AG08395 (cell line): ENCODE results near the gene ELFN1.
A peak's percentile ranks its signal among the peaks of the same experiment; 100 is the strongest.

Experiments used
- DNase-seq: peaks from one replicate; pipeline ENCODE4 v3.0.0; 2012; ENCODE audit warnings: mixed read lengths, low spot score

The ELFN1 gene

GRCh38 chr7:1669954-1670893 is at the start of gene ELFN1:
Gene ELFN1 (plus strand): TSS chr7:1670277. CDS start chr7:1744597, 74,320 bp downstream.
- DNase-seq: peak; percentile 55

DNA sequence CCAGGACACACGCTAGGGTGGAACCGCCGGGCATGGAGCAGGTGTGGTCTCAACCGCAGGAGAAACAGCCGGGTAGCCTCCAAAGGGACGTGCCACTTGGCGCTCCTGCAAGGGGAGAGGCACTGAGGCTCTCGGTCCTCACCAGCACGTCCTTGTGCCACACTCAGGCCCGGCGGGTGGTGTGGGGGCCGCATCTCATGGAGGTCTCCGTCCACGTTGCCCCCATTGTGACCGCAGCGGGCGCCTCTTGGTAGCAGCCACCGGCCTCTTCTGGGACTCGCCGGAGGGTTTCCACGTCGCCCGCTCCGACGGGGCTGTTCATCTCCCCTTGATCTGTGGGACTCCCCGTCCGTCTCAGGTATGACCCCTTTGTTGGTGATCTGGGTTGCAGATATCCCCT is 49.2 kb upstream of the ELFN1 start:
- DNase-seq: no peak

GRCh38 chr7:1621718-1622117 is 48.4 kb upstream of the ELFN1 start:
- DNase-seq: no peak

DNA sequence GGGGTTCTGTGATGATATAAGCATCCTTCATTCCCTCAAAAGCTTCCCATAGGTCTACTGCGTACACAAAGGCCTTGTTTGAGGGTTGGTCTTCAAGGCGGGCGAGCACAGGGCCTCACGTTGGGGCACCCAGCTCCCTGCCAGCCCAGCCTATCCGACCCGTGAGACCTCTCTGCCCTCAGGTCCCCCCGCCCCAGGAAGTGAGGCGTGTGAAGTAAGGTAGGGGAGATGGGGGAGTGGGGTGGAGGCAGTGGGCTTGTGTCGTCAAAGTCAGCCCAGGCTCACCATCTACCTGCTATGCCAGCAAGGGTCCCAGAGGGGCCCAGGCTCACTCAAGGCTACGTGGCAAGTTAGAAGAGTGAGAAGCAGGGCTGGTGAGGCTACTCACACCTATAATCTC is 47.6 kb upstream of the ELFN1 start:
- no peak for DNase-seq

DNA sequence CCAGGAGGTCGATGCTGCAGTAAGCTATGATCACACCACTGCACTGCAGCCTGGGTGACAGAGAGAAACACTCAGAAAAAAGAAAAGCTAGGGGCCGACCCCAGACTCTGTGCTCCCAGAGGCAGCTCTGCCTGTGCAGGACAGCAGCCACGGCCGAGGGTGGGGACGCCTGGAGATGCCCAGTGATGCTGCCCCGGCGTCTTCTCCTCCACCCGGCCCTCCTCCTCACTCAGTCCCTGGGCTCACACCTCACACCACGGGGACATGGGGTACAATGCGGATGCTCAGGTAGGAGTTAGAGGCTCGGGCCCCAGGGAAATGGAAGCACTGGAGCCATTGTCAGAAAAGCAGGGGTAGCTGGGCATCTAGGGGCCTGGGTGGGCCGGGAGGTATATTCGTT is 46.3 kb upstream of the ELFN1 start:
- DNase-seq: no peak

DNA sequence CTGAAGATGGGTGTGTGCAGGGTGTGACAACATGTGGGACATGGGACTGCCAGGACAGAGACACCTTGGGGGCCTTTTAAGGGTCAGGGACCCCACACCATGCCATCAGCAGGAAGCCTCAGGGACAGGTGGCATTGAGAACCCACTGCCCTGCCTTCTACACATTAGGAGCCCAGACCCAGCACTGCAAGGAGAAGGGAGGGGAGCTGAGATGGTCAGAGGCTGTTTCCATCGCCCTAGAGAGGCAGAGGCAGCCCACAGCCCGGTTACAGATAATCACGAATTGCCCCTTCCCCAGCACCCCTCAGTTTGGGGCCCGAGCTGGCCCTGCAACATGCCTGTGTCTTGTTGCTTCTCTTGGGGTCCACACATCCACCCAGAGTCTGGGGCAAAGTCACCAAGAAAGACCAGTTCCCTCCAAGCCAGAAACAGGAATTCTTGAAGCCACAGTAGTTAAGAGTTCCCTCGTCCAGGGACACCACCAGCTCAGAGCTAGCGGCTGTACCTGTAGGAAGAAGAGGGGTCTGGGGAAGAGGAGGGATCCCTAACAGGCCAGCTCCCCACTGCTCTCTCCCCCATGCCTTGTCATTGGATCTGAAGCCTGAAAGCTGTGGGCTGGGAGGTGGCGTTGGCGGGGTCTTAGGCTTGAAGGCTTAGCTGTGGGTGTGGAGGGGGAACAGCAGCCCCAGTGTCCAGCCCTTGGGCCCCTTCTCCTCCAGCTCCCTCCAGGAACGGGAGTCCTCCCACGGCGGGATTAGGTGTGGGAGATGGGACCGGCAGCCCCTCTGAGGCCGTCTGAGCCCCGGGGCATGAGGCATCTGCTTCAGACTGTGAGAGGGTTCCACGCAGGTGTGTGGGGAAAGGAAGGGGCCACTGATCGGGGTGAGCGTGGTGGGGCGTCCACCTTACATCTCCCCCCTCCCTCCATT is 44.8 kb upstream of the ELFN1 start:
- DNase-seq: no peak

DNA sequence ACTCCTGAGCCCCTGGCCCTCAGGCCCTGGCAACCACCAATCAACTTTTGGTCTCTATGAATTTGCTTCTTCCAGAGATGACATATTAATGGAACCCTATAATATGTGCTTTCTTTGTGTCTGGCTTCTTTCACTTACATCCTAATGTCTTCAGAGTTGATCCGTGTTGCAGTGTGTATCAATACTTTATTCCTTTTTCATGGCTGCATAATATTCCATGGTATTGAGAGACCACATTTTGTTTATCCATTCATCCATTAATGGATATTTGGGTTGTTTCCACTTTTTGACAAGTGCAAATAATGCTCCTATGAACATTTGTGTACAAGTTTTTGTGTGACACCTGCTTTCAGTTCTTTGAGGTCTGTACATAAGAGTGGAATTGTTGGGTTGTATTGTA is 43.3 kb upstream of the ELFN1 start:
- DNase-seq: no peak

DNA sequence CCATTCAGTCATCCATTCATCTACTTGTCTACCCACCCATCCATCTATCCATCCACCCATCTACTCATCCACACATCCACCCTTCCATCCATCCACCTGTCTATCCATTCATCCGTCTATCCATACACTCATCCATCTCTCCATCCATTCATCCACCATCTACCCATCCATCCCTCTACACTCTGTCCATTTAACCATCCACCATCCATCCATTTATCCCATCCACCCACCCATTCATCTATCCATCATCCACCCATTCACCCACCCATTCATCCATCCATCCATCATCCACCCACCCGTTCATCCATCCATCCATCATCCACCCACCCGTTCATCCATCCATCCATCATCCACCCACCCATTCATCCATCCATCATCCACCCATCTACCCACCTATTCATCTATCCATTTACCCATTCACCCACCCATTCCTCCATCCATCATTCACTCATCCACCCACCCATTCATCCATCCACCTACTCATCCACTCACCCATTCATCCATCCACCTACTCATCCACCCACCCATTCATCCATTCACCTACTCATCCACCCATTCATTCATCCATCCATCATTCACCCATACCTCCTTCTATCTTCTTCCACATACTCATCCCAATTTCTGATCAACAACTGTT is 39.3 kb upstream of the ELFN1 start:
- DNase-seq: no peak

DNA sequence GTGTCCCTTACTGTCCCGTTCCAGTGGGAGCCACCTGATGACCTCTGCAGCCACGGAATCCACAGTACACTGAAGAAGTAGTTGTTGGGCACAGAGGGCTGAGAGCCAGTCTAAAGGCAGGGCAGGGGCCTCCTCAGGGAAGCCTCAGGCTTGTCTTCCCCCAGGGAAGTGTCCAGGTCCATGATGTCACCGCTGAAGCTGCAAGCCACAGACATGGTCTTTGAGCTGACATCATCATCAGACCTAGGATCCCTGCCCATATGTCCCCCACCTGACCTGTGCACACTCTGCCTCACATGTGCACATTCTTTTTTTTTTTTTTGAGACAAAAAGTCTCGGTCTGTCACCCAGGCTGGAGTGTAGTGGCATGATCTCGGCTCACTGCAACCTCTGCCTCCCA is 38.4 kb upstream of the ELFN1 start:
- no peak for DNase-seq

- no peak for DNase-seq
Observed at GRCh38 chr7:1632506-1632905, 37.6 kb upstream of the ELFN1 start.

DNA sequence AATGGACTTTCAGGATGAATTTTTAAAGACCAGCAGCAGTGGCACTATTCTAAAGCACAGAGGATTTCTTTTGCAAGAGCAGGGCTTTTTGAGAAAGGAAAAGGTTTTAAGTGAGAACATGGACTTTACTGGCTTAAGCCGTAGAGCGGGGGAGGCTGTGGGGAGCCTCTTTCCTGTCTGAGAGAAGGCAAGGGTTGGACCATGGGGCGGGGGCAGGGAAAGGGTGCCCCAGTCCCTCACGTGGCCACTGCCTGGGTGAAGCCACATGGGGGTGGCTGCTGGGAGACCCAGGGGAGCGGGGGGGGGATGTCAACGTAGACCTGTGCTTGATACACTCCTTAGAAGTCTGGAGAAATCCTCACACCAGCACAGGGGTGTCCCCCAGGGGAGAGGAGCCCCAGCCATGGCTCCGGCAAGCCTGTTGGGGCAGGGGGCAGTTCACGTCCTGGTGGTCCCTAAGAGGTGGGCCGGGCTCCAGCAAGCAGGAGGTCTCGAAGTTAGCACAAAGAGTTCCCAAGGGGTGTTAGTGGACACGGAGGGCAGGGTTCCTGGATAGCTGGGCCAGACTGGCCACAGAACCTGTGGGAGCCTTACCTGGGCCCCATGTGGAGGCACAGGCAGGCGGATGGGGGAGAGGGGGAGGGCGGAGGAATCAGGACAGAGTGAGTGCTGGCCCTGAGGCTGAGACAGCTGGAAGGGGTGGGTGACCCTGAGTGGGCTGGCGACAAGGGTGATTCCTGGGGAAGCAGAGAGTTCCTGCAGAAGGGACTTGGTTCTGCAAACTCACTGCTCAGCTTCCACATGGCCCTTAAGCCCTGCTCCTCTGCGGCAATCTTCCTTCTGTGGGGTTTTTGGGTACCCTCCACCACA is 36.9 kb upstream of the ELFN1 start:
- no peak for DNase-seq

DNA sequence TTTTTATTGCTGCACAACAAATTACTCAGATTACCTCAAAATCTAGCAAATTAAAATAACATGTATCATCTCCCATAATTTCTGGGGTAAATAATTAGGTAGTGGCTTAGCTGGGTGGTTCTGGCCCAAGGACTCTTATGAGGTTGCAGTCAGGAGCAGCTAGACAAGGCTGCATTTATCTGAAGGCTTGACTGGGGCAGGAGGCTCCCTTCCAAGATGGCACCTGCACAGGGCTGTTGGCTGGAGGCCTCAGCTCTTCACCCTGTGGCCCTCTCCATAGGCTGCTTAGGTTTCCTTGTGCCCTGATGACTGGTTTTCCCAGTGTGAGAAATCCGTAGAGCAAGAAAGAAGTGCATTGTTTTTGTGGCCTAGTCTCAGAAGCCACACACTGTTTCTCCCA is 34.7 kb upstream of the ELFN1 start:
- DNase-seq: no peak

GRCh38 chr7:1637155-1637554 is 32.9 kb upstream of the ELFN1 start:
- no peak for DNase-seq

DNA sequence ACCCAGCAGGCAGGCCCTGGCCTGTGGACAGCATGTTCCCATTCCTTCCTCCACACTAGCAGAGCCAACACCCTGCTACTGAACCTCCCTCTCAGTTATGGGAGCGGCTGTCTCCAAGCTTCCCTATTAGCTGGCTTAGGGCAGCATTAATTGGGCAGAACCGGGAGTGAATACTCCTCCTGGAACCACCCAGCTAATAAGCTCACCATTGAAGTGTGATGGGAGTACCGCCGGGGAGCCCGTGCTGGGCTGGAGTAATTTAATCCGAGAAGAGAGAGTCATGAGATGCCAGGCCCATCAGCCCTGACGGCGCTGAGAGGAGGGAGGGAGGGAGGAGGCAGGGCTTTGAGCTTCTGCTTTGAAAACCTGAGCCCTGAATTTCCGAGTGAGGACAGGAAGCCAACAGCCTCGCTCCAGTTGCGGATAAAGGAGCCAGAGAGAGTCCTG is 31.8 kb upstream of the ELFN1 start:
- no peak for DNase-seq

GRCh38 chr7:1639071-1639470 is 31.0 kb upstream of the ELFN1 start:
- no peak for DNase-seq

DNA sequence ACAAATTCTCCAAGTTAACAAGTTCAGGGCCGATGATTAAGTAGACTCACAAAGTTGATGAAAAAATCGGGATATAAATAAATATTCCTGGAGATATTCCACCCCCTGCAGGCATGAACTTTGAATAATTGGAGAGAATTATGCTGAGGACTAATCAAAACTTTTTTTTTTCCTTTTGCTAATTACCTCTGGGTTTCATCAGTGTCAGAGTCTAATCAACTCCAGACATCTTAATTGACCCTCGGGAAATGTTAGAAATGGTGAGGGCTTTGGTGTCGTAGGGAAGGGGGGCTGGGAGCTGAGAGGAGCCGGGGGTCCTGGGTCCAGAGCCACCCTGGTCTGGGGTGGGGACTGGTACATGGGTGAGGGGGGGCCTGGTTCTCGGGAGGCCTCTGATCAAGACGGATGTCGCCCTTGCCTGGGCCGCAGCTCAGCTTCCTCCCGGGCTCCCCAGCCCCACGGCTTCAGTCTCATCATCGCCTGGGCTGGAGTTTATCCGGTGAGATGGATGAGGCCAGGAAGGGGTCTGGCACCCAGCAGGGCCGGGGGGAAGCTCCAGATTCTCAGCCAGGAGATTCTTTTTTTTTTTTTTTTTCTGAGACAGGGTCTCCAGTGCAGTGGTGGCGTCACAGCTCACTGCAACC is 30.4 kb upstream of the ELFN1 start:
- no peak for DNase-seq

DNA sequence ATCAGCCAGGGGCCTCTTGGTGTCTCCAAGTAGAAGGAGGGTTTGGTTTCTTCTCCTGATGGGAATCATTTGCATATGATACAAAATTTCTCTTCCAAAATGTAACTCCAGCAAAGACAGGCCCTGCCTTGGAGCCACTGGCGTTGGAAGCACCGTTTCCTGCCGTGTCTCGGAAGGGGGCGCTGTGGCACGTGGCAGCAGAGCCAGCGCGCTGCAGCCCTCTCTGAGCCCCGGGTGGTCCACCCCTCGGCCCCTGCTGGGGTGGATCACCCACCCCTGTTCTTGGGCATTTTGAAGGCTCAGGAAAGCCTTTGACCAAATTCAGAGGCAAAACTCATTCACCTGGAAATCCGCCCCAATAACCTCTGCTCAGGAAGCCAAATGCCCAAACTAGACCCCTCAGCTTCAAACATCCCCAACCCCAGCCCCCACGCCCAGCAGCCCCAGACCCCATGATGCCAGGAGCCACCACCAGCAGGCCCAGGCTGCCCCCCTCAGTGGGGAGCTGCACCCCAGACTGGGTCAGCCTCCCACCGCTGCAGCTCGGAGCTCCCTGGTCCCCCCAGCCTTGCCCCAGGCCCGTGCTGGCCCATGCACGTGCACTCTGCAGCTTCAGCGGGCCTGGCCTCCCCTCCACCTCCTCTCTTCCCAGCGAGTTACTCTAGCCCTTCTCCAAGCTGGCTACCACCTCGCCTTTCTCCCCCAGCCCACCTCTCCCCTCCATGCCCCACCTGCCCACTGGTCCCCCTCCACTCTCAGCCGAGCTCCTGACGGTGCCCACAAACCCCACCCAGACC is 29.5 kb upstream of the ELFN1 start:
- DNase-seq: no peak

GRCh38 chr7:1641173-1641572 is 28.9 kb upstream of the ELFN1 start:
- no peak for DNase-seq

- DNase-seq: no peak
Observed at GRCh38 chr7:1641661-1642260, 28.3 kb upstream of the ELFN1 start.
